HG03571 (cell line): ENCODE results near the gene FOXF2.

Experiments
- ATAC-seq: cut with Tn5 transposase; IDR thresholded peaks from one replicate; pipeline ENCODE4 v1.9.1; 2021; ENCODE audit not compliant: unreplicated experiment

Gene FOXF2

GRCh38 chr6:1438471-1438881, 49.1 kb downstream of the FOXF2 start:
- ATAC-seq: no peak

DNA sequence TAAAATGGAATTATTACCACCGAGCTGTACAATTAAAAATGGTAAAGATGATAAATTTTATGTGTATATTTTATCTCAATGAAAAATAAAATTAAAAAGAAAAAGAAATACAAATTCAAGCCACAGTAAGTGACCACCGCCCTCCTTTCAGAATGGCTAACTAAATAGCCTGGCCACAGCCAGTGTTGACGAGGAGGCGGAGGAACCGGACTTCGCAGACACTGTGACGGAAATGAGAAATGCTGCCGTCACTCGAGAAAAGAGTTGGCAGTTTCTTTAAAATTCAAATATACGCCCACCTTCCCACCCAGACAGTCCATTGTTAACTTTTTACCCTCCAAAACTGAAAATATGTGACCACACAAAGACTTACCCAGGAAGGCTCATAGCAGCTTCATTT, 50.0 kb downstream of the FOXF2 start:
- ATAC-seq: no peak

- ATAC-seq: no peak
These were observed 53.6 kb downstream of the FOXF2 start for GRCh38 chr6:1442929-1443328.
